ENCODE measurements around the gene TOR4A. TPM values are rescaled to one million over a fixed set of nuclear protein-coding genes. Genes with fewer than 3 reads are reported as not detected.

TOR4A gene
- total RNA-seq, 1 experiment from 2014 or later: 28.9 TPM

DNA sequence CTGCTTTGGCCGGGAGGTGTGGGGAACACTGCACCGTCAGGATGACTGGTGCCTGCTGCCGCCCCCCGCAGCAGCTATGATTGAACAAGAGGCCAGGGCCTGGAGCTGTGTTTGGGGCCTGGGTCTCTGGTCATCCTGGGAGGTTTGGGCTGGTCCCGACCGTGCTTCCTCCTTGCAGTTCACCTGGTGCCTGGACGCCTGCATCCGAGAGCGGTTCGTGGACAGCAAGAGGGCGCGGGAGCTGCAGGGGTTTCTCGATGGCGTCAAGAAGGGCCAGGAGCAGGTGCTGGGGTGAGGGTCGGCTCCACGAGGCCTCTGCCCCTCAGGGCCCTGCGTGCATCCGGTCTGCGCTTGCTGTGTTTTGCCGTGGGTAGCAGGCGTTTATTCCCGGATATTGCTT lies 13.5 kb upstream of the TOR4A start:
- Histone ChIP-seq H3K36me3 (ENCODE audit: low read depth, low read length) (0 out of 2 replicates have a peak, but pooled peaks cover 6% of the 10 kb centered on the region), H3K9me3 (ENCODE audit: low read length) (no peaks in the 10 kb centered on the region), H3K9ac (ENCODE audit: low read length) (no peak overlapping the region), H3K4me1 (ENCODE audit: insufficient read depth, low read length) (no peaks in the 10 kb centered on the region), H3K9me2 (replicated peaks; ENCODE audit: low read length) (no peaks in the 10 kb centered on the region), H4K20me1 (ENCODE audit: low read length) (no peaks in the 10 kb centered on the region), H3K27me3 (ENCODE audit: low read length) (no peaks in the 10 kb centered on the region), H3K4me2 (ENCODE audit: low read length) (no peak overlapping the region), H3K4me3 (ENCODE audit: low read length) (no peak overlapping the region), H3F3A (ENCODE audit: low read length, unreplicated experiment) (no peaks in the 10 kb centered on the region), H2AFZ (ENCODE audit: low read length) (no peak overlapping the region), H3K79me2 (ENCODE audit: low read length) (no peaks in the 10 kb centered on the region), H3K27ac (ENCODE audit: low read length) (no peak overlapping the region)
- no TSS peak for BruUV-seq (replicated peaks)
- no peak for DNase-seq
- CTCF ChIA-PET: no interaction called here
- ATAC-seq: no peak
- POLR2A ChIA-PET (ENCODE audit: unreplicated experiment): no interaction called here
- intact Hi-C loops (cut with micrococcal nuclease): no loop called here
- TF ChIP-seq EZH2phosphoT487 (IDR thresholded peaks at IDR 0.05; ENCODE audit: borderline replicate concordance, low read length): no peak
- no peak for TF ChIP-seq EZH2 (IDR thresholded peaks at IDR 0.05; ENCODE audit: low read length, unreplicated experiment)
- TF ChIP-seq, protein P1, sequence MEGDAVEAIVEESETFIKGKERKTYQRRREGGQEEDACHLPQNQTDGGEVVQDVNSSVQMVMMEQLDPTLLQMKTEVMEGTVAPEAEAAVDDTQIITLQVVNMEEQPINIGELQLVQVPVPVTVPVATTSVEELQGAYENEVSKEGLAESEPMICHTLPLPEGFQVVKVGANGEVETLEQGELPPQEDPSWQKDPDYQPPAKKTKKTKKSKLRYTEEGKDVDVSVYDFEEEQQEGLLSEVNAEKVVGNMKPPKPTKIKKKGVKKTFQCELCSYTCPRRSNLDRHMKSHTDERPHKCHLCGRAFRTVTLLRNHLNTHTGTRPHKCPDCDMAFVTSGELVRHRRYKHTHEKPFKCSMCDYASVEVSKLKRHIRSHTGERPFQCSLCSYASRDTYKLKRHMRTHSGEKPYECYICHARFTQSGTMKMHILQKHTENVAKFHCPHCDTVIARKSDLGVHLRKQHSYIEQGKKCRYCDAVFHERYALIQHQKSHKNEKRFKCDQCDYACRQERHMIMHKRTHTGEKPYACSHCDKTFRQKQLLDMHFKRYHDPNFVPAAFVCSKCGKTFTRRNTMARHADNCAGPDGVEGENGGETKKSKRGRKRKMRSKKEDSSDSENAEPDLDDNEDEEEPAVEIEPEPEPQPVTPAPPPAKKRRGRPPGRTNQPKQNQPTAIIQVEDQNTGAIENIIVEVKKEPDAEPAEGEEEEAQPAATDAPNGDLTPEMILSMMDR (conservative IDR thresholded peaks at IDR 0.05; ENCODE audit: low read depth, low read length): no peak

DNA sequence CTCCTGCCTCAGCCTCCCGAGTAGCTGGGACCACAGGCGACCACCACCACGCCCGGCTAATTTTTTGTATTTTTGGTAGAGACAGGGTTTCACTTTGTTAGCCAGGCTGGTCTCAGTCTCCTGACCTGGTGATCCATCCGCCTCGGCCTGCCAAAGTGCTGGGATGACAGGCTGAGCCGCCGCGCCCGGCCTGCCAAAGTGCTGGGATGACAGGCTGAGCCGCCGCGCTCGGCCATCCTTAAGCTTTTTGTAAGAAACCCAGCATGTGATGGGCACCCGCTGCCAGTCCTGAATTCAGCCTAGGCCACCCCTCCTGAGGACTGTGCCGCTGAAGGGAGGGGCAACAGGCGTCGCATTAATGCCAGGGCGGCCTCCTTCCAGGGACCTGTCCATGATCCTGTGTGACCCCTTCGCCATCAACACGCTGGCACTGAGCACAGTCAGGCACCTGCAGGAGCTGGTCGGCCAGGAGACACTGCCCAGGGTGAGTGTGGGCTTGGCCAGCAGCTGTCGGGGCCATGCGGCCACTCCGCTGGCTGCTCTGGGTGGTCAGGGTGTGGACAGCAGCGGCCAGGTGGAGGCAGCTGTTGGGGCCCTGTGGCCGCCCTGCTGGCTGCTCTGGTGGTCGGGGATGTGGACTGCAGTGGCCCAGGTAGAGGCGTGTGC lies 11.9 kb upstream of the TOR4A start:
- Histone ChIP-seq H2AFZ (ENCODE audit: low read length) (no peak overlapping the region), H3F3A (ENCODE audit: low read length, unreplicated experiment) (no peaks in the 10 kb centered on the region), H3K4me2 (ENCODE audit: low read length) (no peak overlapping the region), H3K27me3 (ENCODE audit: low read length) (no peaks in the 10 kb centered on the region), H3K36me3 (ENCODE audit: low read depth, low read length) (0 out of 2 replicates have a peak, but pooled peaks cover 6% of the 10 kb centered on the region), H3K9me3 (ENCODE audit: low read length) (no peaks in the 10 kb centered on the region), H3K79me2 (ENCODE audit: low read length) (no peaks in the 10 kb centered on the region), H3K9me2 (replicated peaks; ENCODE audit: low read length) (no peaks in the 10 kb centered on the region), H4K20me1 (ENCODE audit: low read length) (no peaks in the 10 kb centered on the region), H3K9ac (ENCODE audit: low read length) (no peak overlapping the region), H3K27ac (ENCODE audit: low read length) (no peak overlapping the region), H3K4me1 (ENCODE audit: insufficient read depth, low read length) (no peaks in the 10 kb centered on the region), H3K4me3 (ENCODE audit: low read length) (no peak overlapping the region)
- ATAC-seq (no peak), DNase-seq (no peak)
- no TSS peak for BruUV-seq (replicated peaks)
- intact Hi-C loops (cut with micrococcal nuclease): no loop called here
- TF ChIP-seq EZH2 (IDR thresholded peaks at IDR 0.05; ENCODE audit: low read length, unreplicated experiment): no peak
- TF ChIP-seq EZH2phosphoT487 (IDR thresholded peaks at IDR 0.05; ENCODE audit: borderline replicate concordance, low read length): no peak
- TF ChIP-seq, protein P1 (conservative IDR thresholded peaks at IDR 0.05; ENCODE audit: low read depth, low read length): no peak
- POLR2A ChIA-PET (ENCODE audit: unreplicated experiment): no interaction called here
- CTCF ChIA-PET: no interaction called here

- Histone ChIP-seq H3K9ac (ENCODE audit: low read length) (no peak overlapping the region), H3F3A (ENCODE audit: low read length, unreplicated experiment) (no peaks in the 10 kb centered on the region), H3K36me3 (ENCODE audit: low read depth, low read length) (0 out of 2 replicates have a peak, but pooled peaks cover 6% of the 10 kb centered on the region), H3K4me3 (ENCODE audit: low read length) (no peak overlapping the region), H3K9me3 (ENCODE audit: low read length) (no peaks in the 10 kb centered on the region), H3K79me2 (ENCODE audit: low read length) (no peaks in the 10 kb centered on the region), H3K4me1 (ENCODE audit: insufficient read depth, low read length) (no peaks in the 10 kb centered on the region), H3K27ac (ENCODE audit: low read length) (no peak overlapping the region), H2AFZ (ENCODE audit: low read length) (no peak overlapping the region), H4K20me1 (ENCODE audit: low read length) (no peaks in the 10 kb centered on the region), H3K27me3 (ENCODE audit: low read length) (no peaks in the 10 kb centered on the region), H3K9me2 (replicated peaks; ENCODE audit: low read length) (no peaks in the 10 kb centered on the region), H3K4me2 (ENCODE audit: low read length) (no peak overlapping the region)
- TF ChIP-seq, protein P1 (conservative IDR thresholded peaks at IDR 0.05; ENCODE audit: low read depth, low read length): no peak
- TF ChIP-seq EZH2 (IDR thresholded peaks at IDR 0.05; ENCODE audit: low read length, unreplicated experiment) (no peak), EZH2phosphoT487 (IDR thresholded peaks at IDR 0.05; ENCODE audit: borderline replicate concordance, low read length) (no peak)
- BruUV-seq (replicated peaks): no TSS peak
- DNase-seq (no peak), ATAC-seq (no peak)
- POLR2A ChIA-PET (ENCODE audit: unreplicated experiment): no interaction called here
- CTCF ChIA-PET: no interaction called here
- intact Hi-C loops (cut with micrococcal nuclease): no loop called here
Measured at GRCh38 chr9:137266162-137266527, 11.4 kb upstream of the TOR4A start.
